ENCODE results near the gene MED29. TPM values are rescaled to one million over a fixed set of nuclear protein-coding genes. Genes with fewer than 3 reads are reported as not detected.

The MED29 gene
- total RNA-seq, 6 experiments from 2014 or later: 19.4 to 38.1 (median 24.1) TPM

DNA sequence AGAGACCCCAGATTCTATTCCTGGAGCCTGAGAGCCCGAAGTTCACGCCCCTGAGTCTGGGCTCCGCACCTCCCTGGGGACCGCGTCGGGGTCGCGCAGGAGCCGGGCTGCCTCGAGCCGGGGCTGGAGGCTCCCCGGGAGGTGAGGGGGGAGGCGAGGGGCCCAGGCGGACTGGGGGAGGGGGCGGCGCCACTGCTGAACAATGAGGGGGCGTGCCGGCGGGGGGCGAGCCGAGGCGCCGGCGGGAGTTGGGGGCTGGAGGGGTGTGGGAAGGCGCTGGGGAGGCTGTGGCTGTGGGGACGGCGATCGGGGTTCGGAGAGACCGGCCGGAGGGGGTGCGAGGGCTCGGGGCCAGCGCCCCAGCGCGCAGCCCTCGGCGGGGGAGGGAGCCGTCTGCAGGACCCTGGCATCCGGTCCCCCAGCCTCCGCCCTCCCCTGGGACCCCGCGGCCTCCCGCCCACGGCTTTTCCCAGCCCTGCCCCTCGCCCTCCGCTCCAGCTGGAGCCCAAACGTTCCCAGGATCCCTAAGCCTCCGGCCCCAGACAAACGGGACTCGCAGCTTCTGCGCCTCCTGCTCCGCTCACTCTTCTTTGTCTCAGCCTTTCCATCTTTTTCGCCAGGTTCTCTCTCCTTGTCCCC, 22.2 kb downstream of the MED29 start:
- Histone ChIP-seq H3K4me3 (peak overlapping the region; percentile 59 to 99 (median 81)), H3K27me3 (no peaks in the 10 kb centered on the region), H3K27ac (peak overlapping the region; percentile 65 to 86 (median 73)), H3K4me1 (peaks cover 0 to 12% (median 2%) of the 10 kb centered on the region in 4 donors), H3K9me3 (no peaks in the 10 kb centered on the region), H3K36me3 (peaks cover 0 to 5% (median 2%) of the 10 kb centered on the region in 4 donors)
- WGBS (ENCODE audit: insufficient coverage, low coverage, low lambda C conversion rate, missing lambda C conversion rate): 56% methylated on average over 1 of the region's 54 CpGs
- TF ChIP-seq, protein P1, sequence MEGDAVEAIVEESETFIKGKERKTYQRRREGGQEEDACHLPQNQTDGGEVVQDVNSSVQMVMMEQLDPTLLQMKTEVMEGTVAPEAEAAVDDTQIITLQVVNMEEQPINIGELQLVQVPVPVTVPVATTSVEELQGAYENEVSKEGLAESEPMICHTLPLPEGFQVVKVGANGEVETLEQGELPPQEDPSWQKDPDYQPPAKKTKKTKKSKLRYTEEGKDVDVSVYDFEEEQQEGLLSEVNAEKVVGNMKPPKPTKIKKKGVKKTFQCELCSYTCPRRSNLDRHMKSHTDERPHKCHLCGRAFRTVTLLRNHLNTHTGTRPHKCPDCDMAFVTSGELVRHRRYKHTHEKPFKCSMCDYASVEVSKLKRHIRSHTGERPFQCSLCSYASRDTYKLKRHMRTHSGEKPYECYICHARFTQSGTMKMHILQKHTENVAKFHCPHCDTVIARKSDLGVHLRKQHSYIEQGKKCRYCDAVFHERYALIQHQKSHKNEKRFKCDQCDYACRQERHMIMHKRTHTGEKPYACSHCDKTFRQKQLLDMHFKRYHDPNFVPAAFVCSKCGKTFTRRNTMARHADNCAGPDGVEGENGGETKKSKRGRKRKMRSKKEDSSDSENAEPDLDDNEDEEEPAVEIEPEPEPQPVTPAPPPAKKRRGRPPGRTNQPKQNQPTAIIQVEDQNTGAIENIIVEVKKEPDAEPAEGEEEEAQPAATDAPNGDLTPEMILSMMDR (IDR thresholded peaks at IDR 0.05): no peak
- TF ChIP-seq POLR2A (IDR thresholded peaks at IDR 0.05): no peak
- DNase-seq: peak; percentile 61 to 72 (median 71)
- intact Hi-C loops (cut with DNase I): no loop called here
- no peak for ATAC-seq

DNA sequence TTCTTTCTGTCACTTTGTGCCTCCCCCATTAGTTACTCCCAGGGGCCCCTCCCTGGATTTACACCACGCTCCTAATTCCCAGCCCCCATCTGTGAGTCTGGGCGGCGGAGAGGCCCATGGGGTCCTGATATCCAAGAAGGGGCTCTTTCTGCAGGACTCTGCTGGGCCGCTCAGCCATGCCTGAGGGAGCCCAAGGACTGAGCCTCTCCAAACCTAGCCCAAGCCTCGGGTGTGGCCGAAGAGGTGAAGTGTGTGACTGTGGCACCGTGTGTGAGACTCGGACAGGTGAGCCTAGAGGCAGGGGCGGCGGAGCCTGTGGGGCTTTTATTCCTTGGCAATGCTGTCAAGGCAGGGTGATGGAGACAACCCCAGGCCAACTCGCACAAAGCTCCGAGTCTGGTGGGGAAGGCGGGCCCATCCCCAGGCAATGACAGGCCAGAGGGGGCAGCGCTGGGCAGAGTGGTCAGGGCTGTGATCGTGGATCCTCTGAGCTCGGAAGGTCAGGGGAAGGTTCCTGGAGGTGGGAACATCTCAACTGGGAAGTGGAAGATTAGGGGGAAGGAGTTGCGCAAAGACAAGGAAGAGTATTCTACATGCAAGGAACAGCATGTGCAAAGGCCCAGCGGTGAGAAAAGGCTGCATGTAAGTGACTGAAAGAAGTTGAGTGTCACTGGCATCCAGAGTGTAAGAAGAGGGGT, 22.9 kb downstream of the MED29 start:
- H3K27ac ChIP-seq: peak overlapping the region; percentile 7 to 86 (median 65)
- peaks cover 0 to 12% (median 2%) of the 10 kb centered on the region in 4 donors for H3K4me1 ChIP-seq
- peak overlapping the region; percentile 59 to 99 (median 81) for H3K4me3 ChIP-seq
- DNase-seq (peak in 1 of 3 donors; percentile 54), ATAC-seq (no peak)
- intact Hi-C loops (cut with DNase I): no loop called here
- H3K27me3 ChIP-seq: no peaks in the 10 kb centered on the region
- 68% methylated on average over 11 of the region's 18 CpGs for WGBS (ENCODE audit: insufficient coverage, low coverage, low lambda C conversion rate, missing lambda C conversion rate)
- TF ChIP-seq, protein P1 (IDR thresholded peaks at IDR 0.05): no peak
- no peak for TF ChIP-seq POLR2A (IDR thresholded peaks at IDR 0.05)
- no peaks in the 10 kb centered on the region for H3K36me3 ChIP-seq
- no peaks in the 10 kb centered on the region for H3K9me3 ChIP-seq

DNA sequence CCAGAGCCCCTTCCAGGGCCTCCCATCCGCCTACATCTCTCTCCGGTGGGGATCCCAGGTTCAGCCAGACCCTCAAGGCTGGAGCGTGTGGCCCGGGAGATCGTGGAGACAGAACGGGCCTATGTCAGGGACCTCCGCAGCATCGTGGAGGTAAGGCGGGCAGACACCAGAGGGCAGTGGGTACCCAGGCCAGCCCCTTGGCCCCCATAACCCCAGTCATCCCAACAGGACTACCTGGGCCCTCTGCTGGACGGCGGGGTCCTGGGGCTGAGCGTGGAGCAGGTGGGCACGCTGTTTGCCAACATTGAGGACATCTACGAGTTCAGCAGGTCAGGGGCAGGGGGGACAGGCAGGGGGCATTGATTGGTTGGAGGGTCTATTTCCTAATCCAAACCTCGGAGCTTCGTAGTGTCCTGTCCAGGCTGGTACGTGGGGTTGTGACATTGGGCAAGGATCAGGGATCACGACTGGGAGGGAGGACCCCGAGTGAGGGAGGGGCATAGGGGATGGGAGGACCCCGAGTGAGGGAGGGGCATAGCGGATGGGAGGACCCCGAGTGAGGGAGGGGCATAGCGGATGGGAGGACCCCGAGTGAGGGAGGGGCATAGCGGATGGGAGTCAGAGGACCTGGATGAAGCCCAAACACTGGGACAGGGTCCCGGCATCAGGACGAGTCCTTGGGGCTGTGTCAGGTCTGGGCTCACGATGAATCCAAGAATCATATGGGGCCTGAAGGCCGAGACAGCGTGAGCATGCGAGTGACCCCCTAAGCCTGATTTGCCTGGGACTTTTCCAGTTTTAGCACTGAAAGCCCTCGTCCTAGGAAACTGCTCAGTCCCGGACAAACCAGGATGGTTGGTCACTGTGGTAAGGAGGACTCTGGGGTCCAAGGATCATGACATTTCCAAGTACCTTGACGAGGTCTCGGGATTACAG, 24.2 kb downstream of the MED29 start:
- no peak overlapping the region for H3K27ac ChIP-seq
- ATAC-seq (no peak), DNase-seq (no peak)
- H3K4me3 ChIP-seq: no peak overlapping the region
- H3K36me3 ChIP-seq: no peaks in the 10 kb centered on the region
- H3K9me3 ChIP-seq: no peaks in the 10 kb centered on the region
- peaks cover 0 to 12% (median 2%) of the 10 kb centered on the region in 4 donors for H3K4me1 ChIP-seq
- TF ChIP-seq, protein P1 (IDR thresholded peaks at IDR 0.05): no peak
- TF ChIP-seq POLR2A (IDR thresholded peaks at IDR 0.05): no peak
- 57% methylated on average over 15 of the region's 35 CpGs for WGBS (ENCODE audit: insufficient coverage, low coverage, low lambda C conversion rate, missing lambda C conversion rate)
- no peaks in the 10 kb centered on the region for H3K27me3 ChIP-seq
- intact Hi-C loops (cut with DNase I): no loop called here
